HepG2 (cell line): ENCODE data around the gene HDAC4. TPM values are rescaled to one million over a fixed set of nuclear protein-coding genes. Genes with fewer than 3 reads are reported as not detected.

Experiments used
- ASH2L ChIP-seq: fragments of 300-600, 200-600 bp; sonication (generic); IDR thresholded peaks from 2 replicates; pipeline ENCODE4 v1.7.0; 2017; ENCODE audit warnings: low read depth, mild to moderate bottlenecking, moderate library complexity, mixed read lengths, low read length; ENCODE audit not compliant: insufficient read length
- ERF ChIP-seq: IDR thresholded peaks from 2 replicates; pipeline ENCODE4 v1.6.1; 2018; ENCODE audit warnings: missing biosample characterization, missing genetic modification reagents
- KDM4B ChIP-seq: sonication (generic); formaldehyde crosslinking; IDR thresholded peaks from 2 replicates; pipeline ENCODE4 v1.4.0; 2020; ENCODE audit warnings: missing genetic modification reagents
- PHF8 ChIP-seq: sonication (generic); formaldehyde crosslinking; IDR thresholded peaks from 2 replicates; pipeline ENCODE4 v1.5.0; 2020; ENCODE audit warnings: missing genetic modification reagents
- RBM39 ChIP-seq: fragments of 200-400 bp; formaldehyde crosslinking; IDR thresholded peaks from one replicate; pipeline ENCODE4 v1.6.1; 2018; ENCODE audit warnings: antibody characterized with exemption, mild to moderate bottlenecking, low read depth, low read length; ENCODE audit not compliant: poor library complexity, severe bottlenecking
- RFX1 ChIP-seq: fragments of 450-650 bp; IDR thresholded peaks from 2 replicates; pipeline ENCODE4 v1.6.1; 2017
- SMAD1 ChIP-seq: sonication (generic); formaldehyde crosslinking; IDR thresholded peaks from 2 replicates; pipeline ENCODE4 v1.4.0; 2020; ENCODE audit warnings: missing genetic modification reagents, low read depth, mild to moderate bottlenecking, borderline replicate concordance
- SPEN ChIP-seq: sonication (generic); formaldehyde crosslinking; IDR thresholded peaks from 2 replicates; pipeline ENCODE4 v1.5.1; 2020; ENCODE audit warnings: low read depth, mild to moderate bottlenecking, missing genetic modification reagents
- TBL1XR1 ChIP-seq: fragments of 150-350 bp; IDR thresholded peaks from 2 replicates; pipeline ENCODE4 v1.6.1; 2014; ENCODE audit warnings: borderline replicate concordance, low read length; ENCODE audit not compliant: partially characterized antibody
- XBP1 ChIP-seq: sonication (generic); formaldehyde crosslinking; IDR thresholded peaks from 2 replicates; pipeline ENCODE4 v1.5.0; 2020; ENCODE audit warnings: missing genetic modification reagents
- ZKSCAN8 ChIP-seq: IDR thresholded peaks from 2 replicates; pipeline ENCODE4 v1.6.1; 2016; ENCODE audit warnings: borderline replicate concordance, missing genetic modification reagents, missing compliant biosample characterization
- ZNF160 ChIP-seq: sonication (generic); formaldehyde crosslinking; IDR thresholded peaks from 2 replicates; pipeline ENCODE4 v1.8.0; 2022; ENCODE audit warnings: mild to moderate bottlenecking, inconsistent platforms, missing genetic modification reagents
- ZNF550 ChIP-seq: sonication (generic); formaldehyde crosslinking; IDR thresholded peaks from 2 replicates; pipeline ENCODE4 v1.4.0; 2020; ENCODE audit warnings: mild to moderate bottlenecking, missing genetic modification reagents, borderline replicate concordance
- ZNF660 ChIP-seq: sonication (generic); formaldehyde crosslinking; IDR thresholded peaks from 2 replicates; pipeline ENCODE4 v1.5.1; 2020; ENCODE audit warnings: mild to moderate bottlenecking, low read depth, missing genetic modification reagents, borderline replicate concordance
- ZNF746 ChIP-seq: sonication (generic); formaldehyde crosslinking; IDR thresholded peaks from 2 replicates; pipeline ENCODE4 v1.8.0; 2022; ENCODE audit warnings: mild to moderate bottlenecking, missing genetic modification reagents
- ZNF777 ChIP-seq: sonication (generic); formaldehyde crosslinking; IDR thresholded peaks from 2 replicates; pipeline ENCODE4 v1.4.0; 2020; ENCODE audit warnings: missing genetic modification reagents
- ZZZ3 ChIP-seq: sonication (generic); formaldehyde crosslinking; IDR thresholded peaks from 2 replicates; pipeline ENCODE4 v1.4.0; 2020; ENCODE audit warnings: missing genetic modification reagents, mild to moderate bottlenecking, borderline replicate concordance
- polyA plus RNA-seq, 8 experiments: library from polyadenylated mRNA; depleted of rRNA in 3 of 8; stranded (reverse) in 7 of 8; unstranded in 1 of 8; fragments of >200 nt; fragmentation: Illumina TruSeq in 4 of 8; extraction: Trizol in 4 of 8; gene quantifications; 2 replicates each; pipeline versions ENCODE4 v1.2.1 to v1.2.3, GENCODE V29; 2011 to 2016; ENCODE audit warnings: low read depth in 4 of 8, missing spikeins in 1 of 8, mixed read lengths in 1 of 8; ENCODE audit not compliant: insufficient read depth in 1 of 8
- total RNA-seq, 5 experiments: library from RNA; depleted of rRNA; stranded (reverse); fragments of >200 nt; fragmentation: Illumina TruSeq; extraction: Trizol; gene quantifications; 2 replicates each; pipeline ENCODE4 v1.2.3, GENCODE V29; 2016; ENCODE audit warnings: low read depth in 1 of 5
- TF ChIP-seq, protein P1 (sequence below): sonication (generic); formaldehyde crosslinking; IDR thresholded peaks from 2 replicates; pipeline ENCODE4 v1.8.0; 2023; ENCODE audit warnings: mild to moderate bottlenecking, missing genetic modification reagents
- TF ChIP-seq, protein P2 (sequence below): sonication (generic); formaldehyde crosslinking; IDR thresholded peaks from 2 replicates; pipeline ENCODE4 v1.4.0; 2020; ENCODE audit warnings: mild to moderate bottlenecking, missing genetic modification reagents, borderline replicate concordance
- TF ChIP-seq, protein P3 (sequence below): sonication (generic); formaldehyde crosslinking; IDR thresholded peaks from 2 replicates; pipeline ENCODE4 v1.4.0; 2020; ENCODE audit warnings: missing genetic modification reagents, borderline replicate concordance
- TF ChIP-seq, protein P4 (sequence below): sonication (generic); formaldehyde crosslinking; IDR thresholded peaks from 2 replicates; pipeline ENCODE4 v1.8.1; 2023; ENCODE audit warnings: mild to moderate bottlenecking, moderate library complexity, missing genetic modification reagents

HDAC4 gene
- total and polyA plus RNA-seq, 2 of the 13 experiments (the other 11 are each of a cell fraction or from before 2014, with no cell fraction given), result 10.1 to 11.5 TPM

DNA sequence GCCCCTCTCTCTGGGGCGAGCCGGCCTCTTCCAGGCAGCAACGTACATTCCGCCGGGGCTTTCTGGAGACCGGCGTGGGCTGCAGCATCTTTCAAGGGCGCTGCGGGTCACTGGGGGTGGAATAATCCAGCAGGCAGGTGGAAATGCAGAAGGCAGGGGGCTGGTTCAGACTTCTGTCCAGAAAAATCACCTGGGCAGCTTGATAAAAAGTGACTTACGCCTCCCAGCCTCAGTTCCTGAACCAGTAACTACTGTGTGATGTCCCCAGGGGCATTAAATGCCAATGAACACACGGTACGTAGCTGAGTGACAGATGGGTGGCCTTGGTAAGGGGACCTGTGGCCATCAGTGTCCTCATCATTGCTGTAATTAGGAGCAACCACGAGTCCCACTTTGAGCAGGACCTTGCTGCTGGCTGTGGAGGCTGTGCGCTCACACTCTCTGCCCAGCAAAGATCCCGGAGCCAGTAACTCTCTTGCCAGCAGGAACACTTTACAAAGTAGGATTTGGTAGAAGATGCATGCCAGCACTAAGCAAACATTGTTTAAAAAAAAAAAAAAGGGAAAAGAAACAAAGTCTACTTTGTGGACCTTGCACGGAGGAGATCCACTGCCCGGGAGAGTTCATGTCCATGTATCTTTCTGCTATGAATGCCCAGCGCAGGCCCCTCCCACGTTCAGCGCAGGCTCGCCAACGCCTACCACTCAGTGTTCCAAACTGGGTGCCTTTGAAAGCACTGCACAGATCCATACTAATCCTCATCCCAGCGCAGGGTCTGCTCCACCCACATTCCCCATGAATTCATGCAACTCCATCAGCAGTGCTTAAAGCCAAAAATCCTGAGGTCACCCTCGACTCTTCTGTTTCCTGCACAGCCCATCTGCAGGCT is 177.3 kb downstream of the HDAC4 start (continued):
- TF ChIP-seq, protein P1, sequence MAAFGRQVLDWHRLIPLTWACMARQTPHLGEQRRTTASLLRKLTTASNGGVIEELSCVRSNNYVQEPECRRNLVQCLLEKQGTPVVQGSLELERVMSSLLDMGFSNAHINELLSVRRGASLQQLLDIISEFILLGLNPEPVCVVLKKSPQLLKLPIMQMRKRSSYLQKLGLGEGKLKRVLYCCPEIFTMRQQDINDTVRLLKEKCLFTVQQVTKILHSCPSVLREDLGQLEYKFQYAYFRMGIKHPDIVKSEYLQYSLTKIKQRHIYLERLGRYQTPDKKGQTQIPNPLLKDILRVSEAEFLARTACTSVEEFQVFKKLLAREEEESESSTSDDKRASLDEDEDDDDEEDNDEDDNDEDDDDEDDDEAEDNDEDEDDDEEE, result 0 out of 2 replicates have a peak, but pooled peaks have one; percentile 76
- no peak; the same call in 1 of the 2 replicates for TF ChIP-seq SPEN (CRISPR knock-in tag)
- TF ChIP-seq TBL1XR1, result peak; percentile 83
- no peak for TF ChIP-seq ZNF746 (CRISPR knock-in tag)
- TF ChIP-seq ZNF660 (CRISPR knock-in tag), result no peak
- TF ChIP-seq ASH2L, result peak; percentile 47
- TF ChIP-seq ZKSCAN8, result no peak; the same call in 1 of the 2 replicates
- TF ChIP-seq, protein P2, sequence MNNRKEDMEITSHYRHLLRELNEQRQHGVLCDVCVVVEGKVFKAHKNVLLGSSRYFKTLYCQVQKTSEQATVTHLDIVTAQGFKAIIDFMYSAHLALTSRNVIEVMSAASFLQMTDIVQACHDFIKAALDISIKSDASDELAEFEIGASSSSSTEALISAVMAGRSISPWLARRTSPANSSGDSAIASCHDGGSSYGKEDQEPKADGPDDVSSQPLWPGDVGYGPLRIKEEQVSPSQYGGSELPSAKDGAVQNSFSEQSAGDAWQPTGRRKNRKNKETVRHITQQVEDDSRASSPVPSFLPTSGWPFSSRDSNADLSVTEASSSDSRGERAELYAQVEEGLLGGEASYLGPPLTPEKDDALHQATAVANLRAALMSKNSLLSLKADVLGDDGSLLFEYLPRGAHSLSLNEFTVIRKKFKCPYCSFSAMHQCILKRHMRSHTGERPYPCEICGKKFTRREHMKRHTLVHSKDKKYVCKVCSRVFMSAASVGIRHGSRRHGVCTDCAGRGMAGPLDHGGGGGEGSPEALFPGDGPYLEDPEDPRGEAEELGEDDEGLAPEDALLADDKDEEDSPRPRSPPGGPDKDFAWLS (CRISPR knock-in tag), result no peak
- peak; percentile 53; the same call in 1 of the 2 replicates for TF ChIP-seq SMAD1 (CRISPR knock-in tag)
- TF ChIP-seq ZNF550, result no peak
- TF ChIP-seq ZNF160, result no peak
- TF ChIP-seq RFX1, result no peak
- no peak for TF ChIP-seq KDM4B
- TF ChIP-seq ZZZ3 (CRISPR knock-in tag), result no peak; the same call in 1 of the 2 replicates
- TF ChIP-seq, protein P3, sequence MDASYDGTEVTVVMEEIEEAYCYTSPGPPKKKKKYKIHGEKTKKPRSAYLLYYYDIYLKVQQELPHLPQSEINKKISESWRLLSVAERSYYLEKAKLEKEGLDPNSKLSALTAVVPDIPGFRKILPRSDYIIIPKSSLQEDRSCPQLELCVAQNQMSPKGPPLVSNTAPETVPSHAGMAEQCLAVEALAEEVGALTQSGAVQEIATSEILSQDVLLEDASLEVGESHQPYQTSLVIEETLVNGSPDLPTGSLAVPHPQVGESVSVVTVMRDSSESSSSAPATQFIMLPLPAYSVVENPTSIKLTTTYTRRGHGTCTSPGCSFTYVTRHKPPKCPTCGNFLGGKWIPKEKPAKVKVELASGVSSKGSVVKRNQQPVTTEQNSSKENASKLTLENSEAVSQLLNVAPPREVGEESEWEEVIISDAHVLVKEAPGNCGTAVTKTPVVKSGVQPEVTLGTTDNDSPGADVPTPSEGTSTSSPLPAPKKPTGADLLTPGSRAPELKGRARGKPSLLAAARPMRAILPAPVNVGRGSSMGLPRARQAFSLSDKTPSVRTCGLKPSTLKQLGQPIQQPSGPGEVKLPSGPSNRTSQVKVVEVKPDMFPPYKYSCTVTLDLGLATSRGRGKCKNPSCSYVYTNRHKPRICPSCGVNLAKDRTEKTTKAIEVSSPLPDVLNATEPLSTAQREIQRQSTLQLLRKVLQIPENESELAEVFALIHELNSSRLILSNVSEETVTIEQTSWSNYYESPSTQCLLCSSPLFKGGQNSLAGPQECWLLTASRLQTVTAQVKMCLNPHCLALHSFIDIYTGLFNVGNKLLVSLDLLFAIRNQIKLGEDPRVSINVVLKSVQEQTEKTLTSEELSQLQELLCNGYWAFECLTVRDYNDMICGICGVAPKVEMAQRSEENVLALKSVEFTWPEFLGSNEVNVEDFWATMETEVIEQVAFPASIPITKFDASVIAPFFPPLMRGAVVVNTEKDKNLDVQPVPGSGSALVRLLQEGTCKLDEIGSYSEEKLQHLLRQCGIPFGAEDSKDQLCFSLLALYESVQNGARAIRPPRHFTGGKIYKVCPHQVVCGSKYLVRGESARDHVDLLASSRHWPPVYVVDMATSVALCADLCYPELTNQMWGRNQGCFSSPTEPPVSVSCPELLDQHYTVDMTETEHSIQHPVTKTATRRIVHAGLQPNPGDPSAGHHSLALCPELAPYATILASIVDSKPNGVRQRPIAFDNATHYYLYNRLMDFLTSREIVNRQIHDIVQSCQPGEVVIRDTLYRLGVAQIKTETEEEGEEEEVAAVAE, result no peak
- TF ChIP-seq PHF8 (CRISPR knock-in tag), result no peak
- TF ChIP-seq XBP1 (CRISPR knock-in tag), result no peak
- 0 out of 2 replicates have a peak, but pooled peaks have one; percentile 40 for TF ChIP-seq ERF (CRISPR knock-in tag)
- TF ChIP-seq ZNF777 (CRISPR knock-in tag), result no peak
- TF ChIP-seq RBM39, result no peak
- TF ChIP-seq, protein P4, sequence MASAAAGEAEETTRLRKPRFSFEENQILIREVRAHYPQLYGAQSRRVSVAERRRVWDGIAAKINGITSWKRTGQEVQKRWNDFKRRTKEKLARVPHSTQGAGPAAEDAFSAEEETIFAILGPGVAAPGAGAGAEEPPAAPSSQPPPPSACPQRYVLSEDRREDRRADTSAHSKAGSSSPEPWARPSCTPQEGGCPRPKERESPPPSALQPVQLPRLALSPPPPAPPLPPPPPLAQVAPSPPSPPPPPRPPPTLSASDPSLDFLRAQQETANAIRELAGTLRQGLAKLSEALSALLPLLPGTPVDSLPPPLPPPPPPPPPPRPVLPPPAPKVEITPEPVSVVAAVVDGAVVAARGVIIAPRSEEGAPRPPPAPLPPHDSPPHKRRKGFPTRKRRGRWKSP, result no peak
